H1 (cell line): ENCODE data around the gene VPS13C. TPM values are rescaled to one million over a fixed set of nuclear protein-coding genes. Genes with fewer than 3 reads are reported as not detected.

Source experiments
- polyA plus RNA-seq, 7 experiments: library from polyadenylated mRNA; depleted of rRNA in 3 of 7; stranded (reverse) in 5 of 7; unstranded in 2 of 7; fragments of >200 nt in 5 of 7; fragments of 200-250 nt in 2 of 7; gene quantifications; 1 replicate in 5 of 7; 2 replicates in 1 of 7; 4 replicates in 1 of 7; pipeline versions ENCODE4 v1.2.1 to v1.2.3, GENCODE V29; 2011 to 2013; ENCODE audit warnings: missing spikeins in 2 of 7, mixed read lengths in 2 of 7
- total RNA-seq: library from RNA; stranded (reverse); fragmentation: NEBNext Ultra II Directional; extraction: Animal tissue kit (Norgen Biotek cat#: 25700); gene quantifications from 2 replicates; pipeline ENCODE4 v1.2.1, GENCODE V29; 2021
- TF ChIP-seq, protein P1 (sequence below): IDR thresholded peaks from 2 replicates; pipeline ENCODE4 v1.6.1; 2011; ENCODE audit warnings: low read depth, mild to moderate bottlenecking, low read length; ENCODE audit not compliant: insufficient read depth

Gene VPS13C
- total and polyA plus RNA-seq, 2 of the 8 experiments (the other 6 are each of a cell fraction or from before 2014, with no cell fraction given) = 4.8 to 18.8 TPM

DNA sequence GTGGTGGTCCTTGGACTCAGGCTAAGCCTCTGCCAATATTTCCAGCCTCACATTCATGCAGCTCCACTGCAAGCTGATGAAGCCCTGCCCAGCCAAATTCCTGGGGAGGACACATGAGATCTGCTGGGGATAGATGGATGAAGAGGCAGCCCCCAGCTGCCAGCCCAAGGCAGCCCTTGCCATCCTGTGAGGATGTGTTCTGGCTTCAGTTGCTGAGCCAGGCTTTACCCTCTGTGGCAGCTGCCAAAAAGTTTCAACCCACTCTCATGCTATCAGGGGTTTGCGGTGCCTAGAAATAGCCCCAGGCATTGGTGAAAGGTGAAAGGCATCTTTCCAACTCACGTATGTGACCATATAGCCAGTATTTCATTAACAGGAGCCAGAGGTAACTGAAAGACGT lies 44.2 kb upstream of the VPS13C start (continued):
- TF ChIP-seq, protein P1, sequence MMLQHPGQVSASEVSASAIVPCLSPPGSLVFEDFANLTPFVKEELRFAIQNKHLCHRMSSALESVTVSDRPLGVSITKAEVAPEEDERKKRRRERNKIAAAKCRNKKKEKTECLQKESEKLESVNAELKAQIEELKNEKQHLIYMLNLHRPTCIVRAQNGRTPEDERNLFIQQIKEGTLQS = no peak
